Natural killer cell (primary cell): ENCODE results near the gene BFSP1. TPM values are rescaled to one million over a fixed set of nuclear protein-coding genes. Genes with fewer than 3 reads are reported as not detected.

ENCODE experiments used
- ATAC-seq, 3 donors: fragments of 150-1000 bp in 2 of 3; fragments of 200-7000 bp in 1 of 3; cut with Tn5 transposase; 1 replicate in 1 of 3; 2 replicates in 2 of 3; pipeline ENCODE4 v1.10.0; 2021; ENCODE audit warnings: mild to moderate bottlenecking in 2 of 3, moderate library complexity in 2 of 3
- DNase-seq, 2 donors: peaks; one replicate each; pipeline versions ENCODE4 v3.0.0 to v3.0.0-alpha.2; 2013 to 2021; ENCODE audit warnings: mixed read lengths in 1 of 2
- H3K27ac ChIP-seq: one replicate; pipeline ENCODE4 v1.5.1; 2013; ENCODE audit warnings: mild to moderate bottlenecking, low read length
- H3K27me3 ChIP-seq: one replicate; pipeline ENCODE4 v1.6.1; 2013; ENCODE audit warnings: low read length; ENCODE audit not compliant: control insufficient read depth, insufficient read depth
- H3K36me3 ChIP-seq: one replicate; pipeline ENCODE4 v1.6.1; 2013; ENCODE audit warnings: low read length; ENCODE audit not compliant: control insufficient read depth, insufficient read depth
- H3K4me1 ChIP-seq: one replicate; pipeline ENCODE4 v1.6.1; 2013; ENCODE audit warnings: low read length; ENCODE audit not compliant: control insufficient read depth, insufficient read depth
- H3K4me3 ChIP-seq: one replicate; pipeline ENCODE4 v1.5.1; 2013; ENCODE audit warnings: low read length
- H3K9me3 ChIP-seq: one replicate; pipeline ENCODE4 v1.6.1; 2013; ENCODE audit warnings: low read length; ENCODE audit not compliant: control insufficient read depth, insufficient read depth
- H3K27ac Mint-ChIP-seq, 2 donors: one replicate each; pipeline ENCODE4 v1.8.0; 2022; ENCODE audit warnings: mild to moderate bottlenecking in 2 of 2, mixed read lengths in 2 of 2, moderate library complexity in 1 of 2
- H3K27me3 Mint-ChIP-seq, 2 donors: one replicate each; pipeline ENCODE4 v1.8.0; 2022; ENCODE audit warnings: low read depth in 2 of 2, mixed read lengths in 2 of 2
- H3K36me3 Mint-ChIP-seq: one replicate; pipeline ENCODE4 v1.8.0; 2022; ENCODE audit warnings: mixed read lengths
- H3K4me1 Mint-ChIP-seq, 2 donors: one replicate each; pipeline ENCODE4 v1.8.0; 2022; ENCODE audit warnings: mixed read lengths in 2 of 2
- H3K4me3 Mint-ChIP-seq: one replicate; pipeline ENCODE4 v1.8.0; 2022; ENCODE audit warnings: mild to moderate bottlenecking, moderate library complexity, mixed read lengths
- H3K9me3 Mint-ChIP-seq, 2 donors: one replicate each; pipeline ENCODE4 v1.8.0; 2022; ENCODE audit warnings: mixed read lengths in 2 of 2
- CTCF ChIP-seq: fragments of 200-600 bp; IDR thresholded peaks from one replicate; pipeline ENCODE4 v1.8.0; 2022; ENCODE audit warnings: antibody characterized with exemption
- WGBS: methylation state at CpG from one replicate; pipeline ENCODE4 v1.1.7; 2013; ENCODE audit warnings: missing lambda C conversion rate; ENCODE audit not compliant: insufficient coverage; 5-methylcytosine and 5-hydroxymethylcytosine counted together
- intact Hi-C: fragments of 100-400 bp; cut with micrococcal nuclease; formaldehyde crosslinking; loops from one replicate; pipeline ENCODE4 v1.14.2; 2022
- total RNA-seq, 4 donors: library from RNA; stranded (reverse); fragments of 120-200 nt in 1 of 4; gene quantifications; one replicate each; pipeline versions ENCODE4 v1.2.3 to v1.2.4, GENCODE V29; 2013 to 2022

Gene BFSP1
- total RNA-seq, 3 donors from 2014 or later (not counting 1 experiment from before 2014, with no cell fraction given): 2.7 to 7.3 (median 3.7) TPM

GRCh38 chr20:17523326-17523725 is 7.9 kb downstream of the BFSP1 start:
- intact Hi-C loops: no loop called here
- Mint-ChIP-seq H3K36me3 (no peaks in the 10 kb centered on the region), H3K9me3 (no peaks in the 10 kb centered on the region), H3K27me3 (peaks cover 0 to 3% of the 10 kb centered on the region in 2 donors), H3K4me3 (no peak overlapping the region), H3K4me1 (peaks cover 5 to 9% of the 10 kb centered on the region in 2 donors), H3K27ac (no peak overlapping the region)
- ATAC-seq (no peak), DNase-seq (no peak)
- H3K4me3 ChIP-seq: no peak overlapping the region
- H3K9me3 ChIP-seq: no peaks in the 10 kb centered on the region
- no peaks in the 10 kb centered on the region for H3K4me1 ChIP-seq
- H3K36me3 ChIP-seq: no peaks in the 10 kb centered on the region
- 87% methylated on average over 5 of the region's 5 CpGs for WGBS
- H3K27me3 ChIP-seq: no peaks in the 10 kb centered on the region
- H3K27ac ChIP-seq: no peak overlapping the region
- no peak for TF ChIP-seq CTCF

- H3K9me3 ChIP-seq: no peaks in the 10 kb centered on the region
- 83% methylated on average over 3 of the region's 3 CpGs for WGBS
- DNase-seq (no peak), ATAC-seq (no peak)
- Mint-ChIP-seq H3K9me3 (no peaks in the 10 kb centered on the region), H3K4me3 (no peak overlapping the region), H3K27ac (no peak overlapping the region), H3K4me1 (peaks cover 5 to 9% of the 10 kb centered on the region in 2 donors), H3K27me3 (peaks cover 0 to 3% of the 10 kb centered on the region in 2 donors), H3K36me3 (no peaks in the 10 kb centered on the region)
- H3K27me3 ChIP-seq: no peaks in the 10 kb centered on the region
- no peaks in the 10 kb centered on the region for H3K4me1 ChIP-seq
- no peak overlapping the region for H3K4me3 ChIP-seq
- no peak for TF ChIP-seq CTCF
- intact Hi-C loops: no loop called here
- H3K36me3 ChIP-seq: no peaks in the 10 kb centered on the region
- H3K27ac ChIP-seq: no peak overlapping the region
Observed at GRCh38 chr20:17522528-17522927, 8.7 kb downstream of the BFSP1 start.

DNA sequence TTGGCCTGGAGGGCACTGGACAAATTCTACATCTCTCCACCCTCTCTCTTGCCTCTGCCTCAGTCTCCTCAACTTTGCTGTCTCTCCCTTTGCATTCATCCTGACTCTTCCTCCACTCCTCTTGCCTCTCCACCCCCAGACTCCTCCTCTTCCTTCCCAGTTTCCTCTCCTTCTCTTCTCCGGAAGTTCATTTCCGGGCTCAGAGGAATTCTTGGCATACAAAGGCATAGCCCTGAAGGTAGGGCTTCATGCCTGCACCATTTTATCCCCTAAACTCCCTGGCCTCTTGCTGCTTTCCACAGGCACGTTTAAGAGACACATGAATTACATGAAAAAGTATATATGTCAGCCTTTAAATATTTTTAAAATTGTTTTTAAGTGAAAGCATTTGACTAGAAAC is 10.6 kb downstream of the BFSP1 start:
- 19% methylated on average over 2 of the region's 3 CpGs for WGBS
- Mint-ChIP-seq H3K27ac (no peak overlapping the region), H3K4me1 (peaks cover 5% of the 10 kb centered on the region in 2 donors), H3K27me3 (no peaks in the 10 kb centered on the region), H3K9me3 (no peaks in the 10 kb centered on the region), H3K4me3 (no peak overlapping the region), H3K36me3 (no peaks in the 10 kb centered on the region)
- H3K9me3 ChIP-seq: no peaks in the 10 kb centered on the region
- H3K27me3 ChIP-seq: no peaks in the 10 kb centered on the region
- H3K27ac ChIP-seq: no peak overlapping the region
- no peaks in the 10 kb centered on the region for H3K4me1 ChIP-seq
- H3K4me3 ChIP-seq: no peak overlapping the region
- TF ChIP-seq CTCF: no peak
- intact Hi-C loops: no loop called here
- DNase-seq (no peak), ATAC-seq (no peak)
- no peaks in the 10 kb centered on the region for H3K36me3 ChIP-seq

DNA sequence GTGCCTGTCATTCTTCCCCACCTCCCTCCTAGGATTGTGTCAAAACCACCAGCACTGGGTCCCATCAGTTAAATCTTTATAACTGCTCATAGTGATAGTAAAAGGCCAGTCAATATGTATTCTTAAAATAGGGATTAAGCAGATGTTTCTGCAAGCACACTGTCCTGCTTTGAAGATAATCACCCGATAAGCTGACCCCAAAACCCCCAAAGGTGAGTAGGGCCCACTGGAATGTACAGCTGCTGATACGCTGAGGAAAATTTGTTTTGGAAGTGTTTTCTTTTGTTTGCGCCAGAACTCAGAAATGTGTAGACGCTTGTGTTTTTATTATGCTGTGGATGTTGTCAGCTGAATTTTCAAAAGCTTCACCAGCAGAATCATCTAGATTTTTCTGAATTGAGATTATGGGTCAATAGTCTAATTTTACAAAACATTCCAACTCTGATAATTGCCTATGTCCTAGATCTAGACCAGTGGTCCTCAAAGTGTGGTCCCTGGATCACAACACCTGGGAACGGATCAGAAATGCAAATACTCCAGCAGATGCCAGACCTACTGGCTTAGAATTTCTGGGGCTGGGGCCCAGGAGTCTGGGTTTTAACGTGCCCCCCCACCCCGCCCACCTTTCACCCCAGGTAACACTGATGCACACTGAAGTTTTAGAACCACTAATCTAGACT is 11.4 kb downstream of the BFSP1 start:
- Histone ChIP-seq H3K36me3 (no peaks in the 10 kb centered on the region), H3K27me3 (no peaks in the 10 kb centered on the region), H3K4me1 (no peaks in the 10 kb centered on the region), H3K9me3 (no peaks in the 10 kb centered on the region), H3K27ac (no peak overlapping the region), H3K4me3 (no peak overlapping the region)
- Mint-ChIP-seq H3K27me3 (no peaks in the 10 kb centered on the region), H3K36me3 (no peaks in the 10 kb centered on the region), H3K4me1 (peaks cover 5% of the 10 kb centered on the region in 2 donors), H3K9me3 (no peaks in the 10 kb centered on the region), H3K27ac (no peak overlapping the region), H3K4me3 (no peak overlapping the region)
- DNase-seq: no peak
- no peak for TF ChIP-seq CTCF
- WGBS: 87% methylated on average over 7 of the region's 7 CpGs
- intact Hi-C loops: no loop called here
- ATAC-seq: no peak
